Measurements from ENCODE around the gene INO80D. TPM values are rescaled to one million over a fixed set of nuclear protein-coding genes. Genes with fewer than 3 reads are reported as not detected.

The INO80D gene
- total and polyA plus RNA-seq, 2 of the 13 experiments (the other 11 are each of a cell fraction or from before 2014, with no cell fraction given) = 7.6 to 7.9 TPM

GRCh38 chr2:205976120-205976814, 109.7 kb downstream of the INO80D start (continued):
- TF ChIP-seq, protein P1, sequence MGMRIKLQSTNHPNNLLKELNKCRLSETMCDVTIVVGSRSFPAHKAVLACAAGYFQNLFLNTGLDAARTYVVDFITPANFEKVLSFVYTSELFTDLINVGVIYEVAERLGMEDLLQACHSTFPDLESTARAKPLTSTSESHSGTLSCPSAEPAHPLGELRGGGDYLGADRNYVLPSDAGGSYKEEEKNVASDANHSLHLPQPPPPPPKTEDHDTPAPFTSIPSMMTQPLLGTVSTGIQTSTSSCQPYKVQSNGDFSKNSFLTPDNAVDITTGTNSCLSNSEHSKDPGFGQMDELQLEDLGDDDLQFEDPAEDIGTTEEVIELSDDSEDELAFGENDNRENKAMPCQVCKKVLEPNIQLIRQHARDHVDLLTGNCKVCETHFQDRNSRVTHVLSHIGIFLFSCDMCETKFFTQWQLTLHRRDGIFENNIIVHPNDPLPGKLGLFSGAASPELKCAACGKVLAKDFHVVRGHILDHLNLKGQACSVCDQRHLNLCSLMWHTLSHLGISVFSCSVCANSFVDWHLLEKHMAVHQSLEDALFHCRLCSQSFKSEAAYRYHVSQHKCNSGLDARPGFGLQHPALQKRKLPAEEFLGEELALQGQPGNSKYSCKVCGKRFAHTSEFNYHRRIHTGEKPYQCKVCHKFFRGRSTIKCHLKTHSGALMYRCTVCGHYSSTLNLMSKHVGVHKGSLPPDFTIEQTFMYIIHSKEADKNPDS (CRISPR knock-in tag; IDR thresholded peaks at IDR 0.05) = no peak
- TF ChIP-seq ZNF598 (CRISPR knock-in tag; IDR thresholded peaks at IDR 0.05; ENCODE audit: borderline replicate concordance) (peak; percentile 69; the same call in 1 of the 2 replicates), GATA4 (IDR thresholded peaks at IDR 0.05; ENCODE audit: borderline replicate concordance, low read depth) (no peak)

DNA sequence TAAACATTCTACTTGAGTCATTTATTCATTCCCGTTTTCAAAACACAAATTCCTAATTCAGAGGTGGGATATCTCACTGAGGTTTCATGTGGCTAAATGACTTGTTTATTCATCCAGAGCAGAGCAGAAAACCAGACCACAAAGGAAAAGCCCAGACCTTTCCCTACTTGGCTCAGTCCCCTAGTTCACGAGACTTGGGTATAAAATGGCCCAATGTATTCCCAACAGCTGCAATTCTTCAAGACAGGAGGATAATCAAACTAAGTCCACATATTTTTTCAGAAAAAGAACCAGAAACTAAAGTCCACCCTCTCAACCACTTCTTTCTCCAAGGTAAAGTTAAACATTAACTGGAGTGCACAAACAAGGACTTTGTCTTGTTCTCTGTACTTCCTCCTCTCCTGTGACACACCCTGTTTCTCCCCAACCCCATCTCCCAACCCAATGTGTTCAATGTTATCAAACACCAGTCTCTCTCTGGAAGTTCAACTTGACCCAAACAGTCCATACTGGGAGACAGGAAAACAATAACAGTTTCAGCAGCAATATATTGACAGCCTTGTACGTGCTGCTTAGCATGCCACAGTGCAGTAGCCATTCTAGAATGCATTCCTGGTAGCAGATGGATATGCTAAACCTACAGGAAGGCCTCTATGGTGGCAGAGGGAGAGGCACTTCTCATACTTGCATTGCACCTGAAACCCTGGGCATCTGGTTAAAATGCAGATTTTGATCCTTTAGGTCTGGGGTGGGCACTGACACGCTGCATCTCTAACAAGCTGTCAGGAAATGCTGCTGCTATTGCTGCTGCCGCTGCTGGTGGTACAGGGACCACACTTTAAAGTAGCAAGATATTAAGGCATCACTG, 110.7 kb downstream of the INO80D start:
- Histone ChIP-seq H3K4me3 (replicated peaks in 1 of 3; ENCODE audit: insufficient read depth in 1 of 3, low read depth in 2 of 3, low read length in 3 of 3) (peak overlapping the region in 1 of 3 experiments; percentile 33; a peak in 2 of 6 replicates), H3K9ac (ENCODE audit: insufficient read depth, low read depth, low read length) (peak overlapping the region; percentile 56), H3K27me3 (ENCODE audit: control insufficient read depth in 1 of 2, insufficient read depth in 2 of 2, low read length in 2 of 2) (no peaks in the 10 kb centered on the region), H3K4me2 (ENCODE audit: low read depth, low read length) (peak overlapping the region; percentile 71), H3K27ac (ENCODE audit: extremely low read length, insufficient read depth, low read length) (peak overlapping the region; percentile 89), H4K20me1 (ENCODE audit: insufficient read depth, low read length) (no peaks in the 10 kb centered on the region), H3K79me2 (ENCODE audit: insufficient read depth, low read length) (no peaks in the 10 kb centered on the region), H2AFZ (ENCODE audit: low read length) (no peak overlapping the region), H3K9me3 (ENCODE audit: low read length) (peaks cover 7% of the 10 kb centered on the region; the same call in 1 of the 2 replicates), H3K36me3 (replicated peaks in 1 of 2; ENCODE audit: control insufficient read depth in 1 of 2, insufficient read depth in 2 of 2, low read length in 2 of 2) (no peaks in the 10 kb centered on the region), H3K4me1 (ENCODE audit: insufficient read depth, low read length) (peaks cover 96% of the 10 kb centered on the region)
- BruUV-seq (replicated peaks) = no TSS peak
- peak; percentile 99 for FAIRE-seq
- ChIA-PET POLR2A (interaction anchor here (0.7 to 1.9 kb wide), 4 partner anchors 15 to 111 kb away, joined by 3 to 9 read pairs (median 4); partner anchors contain the start of gene INO80D), CTCF (ENCODE audit: low intra/inter-chr PET ratio, low total read pairs) (no interaction called here)
- peak; percentile 99 for ATAC-seq
- in situ Hi-C loops (cut with HindIII; ENCODE audit: extremely low pct_ligation_motif_present, low pct_unique_long_range_greater_than_20kb) (no loop called here), intact Hi-C loops (cut with micrococcal nuclease; ENCODE audit: unreplicated experiment) (loop anchor here (1.0 to 2.0 kb wide), 5 partner anchors 13 to 184 kb away; partner anchors contain the start of genes EEF1B2, INO80D and NDUFS1)
- peak; percentile 100 for DNase-seq (ENCODE audit: low spot score)
- WGBS (ENCODE audit: low lambda C conversion rate) = 4% methylated on average over 5 of the region's 5 CpGs
- TF ChIP-seq MIER3 (CRISPR knock-in tag; IDR thresholded peaks at IDR 0.05; ENCODE audit: borderline replicate concordance) (peak; percentile 99), SMAD3 (CRISPR knock-in tag; IDR thresholded peaks at IDR 0.05) (peak; percentile 94), TBX3 (IDR thresholded peaks at IDR 0.05; ENCODE audit: borderline replicate concordance) (no peak), SATB2 (CRISPR knock-in tag; IDR thresholded peaks at IDR 0.05) (no peak; the same call in 1 of the 2 replicates), HMGXB3 (CRISPR knock-in tag; IDR thresholded peaks at IDR 0.05; ENCODE audit: borderline replicate concordance) (peak; percentile 95)
- TF ChIP-seq, protein P2, sequence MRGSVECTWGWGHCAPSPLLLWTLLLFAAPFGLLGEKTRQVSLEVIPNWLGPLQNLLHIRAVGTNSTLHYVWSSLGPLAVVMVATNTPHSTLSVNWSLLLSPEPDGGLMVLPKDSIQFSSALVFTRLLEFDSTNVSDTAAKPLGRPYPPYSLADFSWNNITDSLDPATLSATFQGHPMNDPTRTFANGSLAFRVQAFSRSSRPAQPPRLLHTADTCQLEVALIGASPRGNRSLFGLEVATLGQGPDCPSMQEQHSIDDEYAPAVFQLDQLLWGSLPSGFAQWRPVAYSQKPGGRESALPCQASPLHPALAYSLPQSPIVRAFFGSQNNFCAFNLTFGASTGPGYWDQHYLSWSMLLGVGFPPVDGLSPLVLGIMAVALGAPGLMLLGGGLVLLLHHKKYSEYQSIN (CRISPR knock-in tag; IDR thresholded peaks at IDR 0.05; ENCODE audit: borderline replicate concordance) = no peak
- TF ChIP-seq, protein P3, sequence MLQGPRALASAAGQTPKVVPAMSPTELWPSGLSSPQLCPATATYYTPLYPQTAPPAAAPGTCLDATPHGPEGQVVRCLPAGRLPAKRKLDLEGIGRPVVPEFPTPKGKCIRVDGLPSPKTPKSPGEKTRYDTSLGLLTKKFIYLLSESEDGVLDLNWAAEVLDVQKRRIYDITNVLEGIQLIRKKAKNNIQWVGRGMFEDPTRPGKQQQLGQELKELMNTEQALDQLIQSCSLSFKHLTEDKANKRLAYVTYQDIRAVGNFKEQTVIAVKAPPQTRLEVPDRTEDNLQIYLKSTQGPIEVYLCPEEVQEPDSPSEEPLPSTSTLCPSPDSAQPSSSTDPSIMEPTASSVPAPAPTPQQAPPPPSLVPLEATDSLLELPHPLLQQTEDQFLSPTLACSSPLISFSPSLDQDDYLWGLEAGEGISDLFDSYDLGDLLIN (CRISPR knock-in tag; IDR thresholded peaks at IDR 0.05; ENCODE audit: borderline replicate concordance) = no peak

All from HepG2 (cell line).